Mesothelial cell of epicardium (in vitro differentiated cells): ENCODE results near the gene FGF14. TPM values are rescaled to one million over a fixed set of nuclear protein-coding genes. Genes with fewer than 3 reads are reported as not detected.

Source experiments
- DNase-seq, 2 experiments: peaks; one replicate each; pipeline ENCODE4 v3.0.0; 2021; ENCODE audit warnings: low spot score in 2 of 2; ENCODE audit not compliant: unreplicated experiment in 2 of 2
- H3K27ac Mint-ChIP-seq: 2 replicates; pipeline ENCODE4 v1.8.0; 2021; ENCODE audit warnings: mixed read lengths
- H3K27me3 Mint-ChIP-seq: 2 replicates; pipeline ENCODE4 v1.8.0; 2021; ENCODE audit warnings: low read depth, mixed read lengths
- H3K36me3 Mint-ChIP-seq: 2 replicates; pipeline ENCODE4 v1.8.0; 2021; ENCODE audit warnings: mixed read lengths
- H3K4me1 Mint-ChIP-seq: 2 replicates; pipeline ENCODE4 v1.8.0; 2021; ENCODE audit warnings: mixed read lengths
- H3K4me3 Mint-ChIP-seq: 2 replicates; pipeline ENCODE4 v1.8.0; 2021; ENCODE audit warnings: mild to moderate bottlenecking, moderate library complexity, mixed read lengths
- H3K9me3 Mint-ChIP-seq: 2 replicates; pipeline ENCODE4 v1.8.0; 2021; ENCODE audit warnings: mixed read lengths
- CTCF ChIP-seq: fragments of 200-600 bp; sonication (generic); IDR thresholded peaks from one replicate; pipeline ENCODE4 v1.5.0; 2021; ENCODE audit warnings: antibody characterized with exemption; ENCODE audit not compliant: unreplicated experiment
- total RNA-seq: library from RNA; stranded (reverse); gene quantifications from 3 replicates; pipeline ENCODE4 v1.2.1, GENCODE V29; 2021

Gene FGF14
- total RNA-seq, 1 donor from 2014 or later = 0.02 TPM

GRCh38 chr13:101880581-101880980 lies 521.3 kb downstream of the FGF14 start:
- no peak overlapping the region for H3K27ac Mint-ChIP-seq
- H3K4me3 Mint-ChIP-seq = no peak overlapping the region
- TF ChIP-seq CTCF = no peak
- H3K27me3 Mint-ChIP-seq = peaks cover 18% of the 10 kb centered on the region
- no peaks in the 10 kb centered on the region for H3K4me1 Mint-ChIP-seq
- no peaks in the 10 kb centered on the region for H3K36me3 Mint-ChIP-seq
- no peaks in the 10 kb centered on the region for H3K9me3 Mint-ChIP-seq
- DNase-seq = no peak

- H3K27me3 Mint-ChIP-seq = peaks cover 9% of the 10 kb centered on the region
- no peaks in the 10 kb centered on the region for H3K36me3 Mint-ChIP-seq
- H3K9me3 Mint-ChIP-seq = no peaks in the 10 kb centered on the region
- no peaks in the 10 kb centered on the region for H3K4me1 Mint-ChIP-seq
- no peak for TF ChIP-seq CTCF
- H3K27ac Mint-ChIP-seq = no peak overlapping the region
- DNase-seq = no peak
- no peak overlapping the region for H3K4me3 Mint-ChIP-seq
These were observed 524.9 kb downstream of the FGF14 start for GRCh38 chr13:101876951-101877350.

GRCh38 chr13:101875717-101876393 lies 526.0 kb downstream of the FGF14 start:
- Mint-ChIP-seq H3K27me3 (peaks cover 7% of the 10 kb centered on the region), H3K4me3 (no peak overlapping the region), H3K27ac (no peak overlapping the region), H3K4me1 (no peaks in the 10 kb centered on the region), H3K9me3 (no peaks in the 10 kb centered on the region), H3K36me3 (no peaks in the 10 kb centered on the region)
- no peak for DNase-seq
- TF ChIP-seq CTCF = no peak

- no peaks in the 10 kb centered on the region for H3K36me3 Mint-ChIP-seq
- H3K27ac Mint-ChIP-seq = no peak overlapping the region
- H3K9me3 Mint-ChIP-seq = no peaks in the 10 kb centered on the region
- no peak for DNase-seq
- no peak overlapping the region for H3K4me3 Mint-ChIP-seq
- no peaks in the 10 kb centered on the region for H3K4me1 Mint-ChIP-seq
- peaks cover 7% of the 10 kb centered on the region for H3K27me3 Mint-ChIP-seq
- no peak for TF ChIP-seq CTCF
These were observed 526.8 kb downstream of the FGF14 start for GRCh38 chr13:101875091-101875490.

GRCh38 chr13:101869553-101869952 lies 532.3 kb downstream of the FGF14 start:
- DNase-seq = no peak
- no peaks in the 10 kb centered on the region for H3K36me3 Mint-ChIP-seq

More at GRCh38 chr13:101869553-101869952, 532.3 kb downstream of the FGF14 start:
- H3K27ac Mint-ChIP-seq = no peak overlapping the region
- H3K4me3 Mint-ChIP-seq = no peak overlapping the region
- TF ChIP-seq CTCF = no peak
- no peaks in the 10 kb centered on the region for H3K27me3 Mint-ChIP-seq
- H3K4me1 Mint-ChIP-seq = no peaks in the 10 kb centered on the region
- H3K9me3 Mint-ChIP-seq = no peaks in the 10 kb centered on the region
